Kidney (tissue), 14 donors: ENCODE measurements around the gene ATP7B. TPM values are rescaled to one million over a fixed set of nuclear protein-coding genes. Genes with fewer than 3 reads are reported as not detected.

ENCODE experiments used
- DNase-seq, 5 donors: peaks; one replicate each; pipeline ENCODE4 v3.0.0-alpha.2; 2013 to 2020
- FAIRE-seq: peaks from 2 replicates; lab custom pipeline; 2012; peaks lifted over from hg19 to GRCh38; lab: Jason Lieb, UNC
- H3K27ac ChIP-seq, 2 donors: one replicate each; pipeline ENCODE4 v1.7.0; 2013; ENCODE audit warnings: low read depth in 2 of 2, low read length in 2 of 2, inconsistent platforms in 1 of 2
- H3K27me3 ChIP-seq: one replicate; pipeline ENCODE4 v1.7.1; 2013; ENCODE audit warnings: low read length, inconsistent platforms; ENCODE audit not compliant: control insufficient read depth, insufficient read depth
- H3K36me3 ChIP-seq, 3 donors: one replicate each; pipeline versions ENCODE4 v1.7.0 to v1.7.1; 2013; ENCODE audit warnings: low read length in 3 of 3, control low read depth in 1 of 3, inconsistent platforms in 1 of 3; ENCODE audit not compliant: insufficient read depth in 3 of 3, control insufficient read depth in 2 of 3
- H3K4me1 ChIP-seq, 3 donors: one replicate each; pipeline versions ENCODE4 v1.7.0 to v1.7.1; 2013; ENCODE audit warnings: low read length in 3 of 3, inconsistent platforms in 1 of 3, low read depth in 1 of 3; ENCODE audit not compliant: control insufficient read depth in 2 of 3, insufficient read depth in 2 of 3
- H3K4me3 ChIP-seq, 3 donors: one replicate each; pipeline versions ENCODE4 v1.7.0 to v1.8.1; 2013; ENCODE audit warnings: low read length in 3 of 3, control low read depth in 1 of 3, inconsistent platforms in 1 of 3
- H3K9ac ChIP-seq, 3 donors: one replicate each; pipeline versions ENCODE4 v1.7.0 to v1.7.1; 2013; ENCODE audit warnings: low read length in 3 of 3, control low read depth in 1 of 3, inconsistent platforms in 1 of 3
- H3K9me3 ChIP-seq, 3 donors: one replicate each; pipeline versions ENCODE4 v1.7.0 to v1.7.1; 2013; ENCODE audit warnings: low read length in 3 of 3, control low read depth in 1 of 3, inconsistent platforms in 1 of 3; ENCODE audit not compliant: control insufficient read depth in 2 of 3, insufficient read depth in 1 of 3
- CTCF ChIP-seq: IDR thresholded peaks from 3 replicates; pipeline ENCODE4 v1.5.1; 2012; ENCODE audit warnings: mild to moderate bottlenecking, moderate library complexity, borderline replicate concordance; ENCODE audit not compliant: insufficient read depth; ENCODE audit errors: extremely low read depth
- intact Hi-C: fragments of 100-400 bp; cut with DNase I; formaldehyde crosslinking; loops from one replicate; pipeline ENCODE4 v1.11.1; 2022
- polyA plus RNA-seq: library from polyadenylated mRNA; stranded (reverse); fragments of 350-450 nt; fragmentation: Illumina TruSeq; extraction: RNeasy Lipid Tissue Mini Kit (QIAGEN cat#74804); gene quantifications from one replicate; pipeline ENCODE4 v1.2.3, GENCODE V29; 2014; ENCODE audit warnings: low read depth, low replicate concordance; ENCODE audit not compliant: insufficient read depth
- total RNA-seq: library from RNA; stranded (reverse); fragmentation: NEBNext Ultra II Directional; extraction: Animal tissue kit (Norgen Biotek cat#: 25700); gene quantifications from one replicate; pipeline ENCODE4 v1.2.1, GENCODE V29; 2021
- donor health status: control.
- donor health status: control.
- donor health status: control.
- donor health status: control.
- donor health status: control.
- donor health status: DM: yes; HTN: yes; CAD: no.
- donor health status: Normal renal cell carcinoma (clear cell type).

Gene ATP7B
- total and polyA plus RNA-seq, 2 donors from 2014 or later, result 2.0 to 5.7 TPM

- Histone ChIP-seq H3K27ac (no peak overlapping the region), H3K4me1 (no peaks in the 10 kb centered on the region), H3K9ac (no peak overlapping the region), H3K9me3 (no peaks in the 10 kb centered on the region), H3K4me3 (no peak overlapping the region), H3K36me3 (no peaks in the 10 kb centered on the region), H3K27me3 (no peaks in the 10 kb centered on the region)
- DNase-seq (no peak), FAIRE-seq (no peak)
- intact Hi-C loops, result no loop called here
- no peak for TF ChIP-seq CTCF
Observed at GRCh38 chr13:51981355-51981754, 29.9 kb downstream of the ATP7B start.

GRCh38 chr13:51980908-51981307 lies 30.3 kb downstream of the ATP7B start:
- no peak overlapping the region for H3K9ac ChIP-seq
- H3K36me3 ChIP-seq, result no peaks in the 10 kb centered on the region
- DNase-seq (no peak), FAIRE-seq (no peak)
- no peaks in the 10 kb centered on the region for H3K9me3 ChIP-seq
- no peak overlapping the region for H3K4me3 ChIP-seq
- intact Hi-C loops, result no loop called here
- no peaks in the 10 kb centered on the region for H3K4me1 ChIP-seq
- no peak for TF ChIP-seq CTCF
- H3K27me3 ChIP-seq, result no peaks in the 10 kb centered on the region
- no peak overlapping the region for H3K27ac ChIP-seq

- H3K9ac ChIP-seq, result no peak overlapping the region
- H3K4me1 ChIP-seq, result no peaks in the 10 kb centered on the region
- no peaks in the 10 kb centered on the region for H3K9me3 ChIP-seq
- no peak overlapping the region for H3K27ac ChIP-seq
- H3K27me3 ChIP-seq, result no peaks in the 10 kb centered on the region
- no peak for DNase-seq
- H3K36me3 ChIP-seq, result no peaks in the 10 kb centered on the region
- H3K4me3 ChIP-seq, result no peak overlapping the region
- FAIRE-seq, result no peak
- intact Hi-C loops, result no loop called here
- TF ChIP-seq CTCF, result no peak
Observed at GRCh38 chr13:51978796-51979556, 32.3 kb downstream of the ATP7B start.
